NCI-H146 treated with DMSO at 0.1 percent for 48 hours (cell line): ENCODE measurements around the gene PCGF1.

Experiments used
- DNase-seq: peaks from one replicate; lab custom pipeline; 2025; ENCODE audit not compliant: unreplicated experiment; lab: John Stamatoyannopoulos, UW

Gene PCGF1

GRCh38 chr2:74507145-74507925, at the start of gene PCGF1:
Gene PCGF1 (minus strand): TSS chr2:74507695. CDS start chr2:74507668, 27 bp downstream.
- DNase-seq: peak; percentile 96

DNA sequence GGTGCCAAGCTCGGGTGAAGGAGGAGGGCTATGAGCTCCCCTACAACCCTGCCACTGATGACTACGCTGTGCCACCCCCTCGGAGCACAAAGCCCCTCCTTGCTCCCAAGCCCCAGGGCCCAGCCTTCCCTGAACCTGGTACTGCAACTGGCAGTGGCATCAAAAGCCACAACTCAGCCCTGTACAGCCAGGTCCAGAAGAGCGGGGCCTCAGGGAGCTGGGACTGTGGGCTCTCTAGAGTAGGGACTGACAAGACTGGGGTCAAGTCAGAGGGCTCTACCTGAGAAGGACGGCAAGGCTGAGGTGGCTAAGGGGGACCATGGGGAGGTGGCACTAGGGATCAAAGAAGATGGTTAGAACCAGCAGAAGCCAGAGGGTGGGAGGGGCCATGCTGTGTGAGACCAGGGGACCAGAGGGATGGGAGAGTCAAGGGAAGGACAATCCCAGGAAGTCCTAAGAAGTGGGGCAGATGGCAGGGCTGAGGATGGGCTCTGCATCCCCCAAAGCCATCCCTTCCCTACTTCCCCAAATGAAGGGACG, 49.4 kb upstream of the PCGF1 start:
- no peak for DNase-seq

- DNase-seq: no peak
These were observed 48.7 kb upstream of the PCGF1 start for GRCh38 chr2:74556159-74556558.

GRCh38 chr2:74555610-74556103, 48.2 kb upstream of the PCGF1 start:
- no peak for DNase-seq

GRCh38 chr2:74554820-74555531, 47.5 kb upstream of the PCGF1 start:
- no peak for DNase-seq

- DNase-seq: peak; percentile 71
These were observed 46.7 kb upstream of the PCGF1 start, which contains the start of the genes DOK1 and LOXL3 for GRCh38 chr2:74553892-74554819. Gene DOK1 (plus strand): TSS chr2:74554720. CDS start chr2:74554755, 35 bp downstream. Gene LOXL3 (minus strand): TSS chr2:74553942. CDS start chr2:74552634, 1,308 bp downstream.

GRCh38 chr2:74552914-74553811, 45.7 kb upstream of the PCGF1 start:
- no peak for DNase-seq

GRCh38 chr2:74551942-74552913, 44.7 kb upstream of the PCGF1 start:
- no peak for DNase-seq

- DNase-seq: no peak
These were observed 44.0 kb upstream of the PCGF1 start for GRCh38 chr2:74551530-74551929.

- no peak for DNase-seq
These were observed 42.7 kb upstream of the PCGF1 start for GRCh38 chr2:74550231-74550630.

DNA sequence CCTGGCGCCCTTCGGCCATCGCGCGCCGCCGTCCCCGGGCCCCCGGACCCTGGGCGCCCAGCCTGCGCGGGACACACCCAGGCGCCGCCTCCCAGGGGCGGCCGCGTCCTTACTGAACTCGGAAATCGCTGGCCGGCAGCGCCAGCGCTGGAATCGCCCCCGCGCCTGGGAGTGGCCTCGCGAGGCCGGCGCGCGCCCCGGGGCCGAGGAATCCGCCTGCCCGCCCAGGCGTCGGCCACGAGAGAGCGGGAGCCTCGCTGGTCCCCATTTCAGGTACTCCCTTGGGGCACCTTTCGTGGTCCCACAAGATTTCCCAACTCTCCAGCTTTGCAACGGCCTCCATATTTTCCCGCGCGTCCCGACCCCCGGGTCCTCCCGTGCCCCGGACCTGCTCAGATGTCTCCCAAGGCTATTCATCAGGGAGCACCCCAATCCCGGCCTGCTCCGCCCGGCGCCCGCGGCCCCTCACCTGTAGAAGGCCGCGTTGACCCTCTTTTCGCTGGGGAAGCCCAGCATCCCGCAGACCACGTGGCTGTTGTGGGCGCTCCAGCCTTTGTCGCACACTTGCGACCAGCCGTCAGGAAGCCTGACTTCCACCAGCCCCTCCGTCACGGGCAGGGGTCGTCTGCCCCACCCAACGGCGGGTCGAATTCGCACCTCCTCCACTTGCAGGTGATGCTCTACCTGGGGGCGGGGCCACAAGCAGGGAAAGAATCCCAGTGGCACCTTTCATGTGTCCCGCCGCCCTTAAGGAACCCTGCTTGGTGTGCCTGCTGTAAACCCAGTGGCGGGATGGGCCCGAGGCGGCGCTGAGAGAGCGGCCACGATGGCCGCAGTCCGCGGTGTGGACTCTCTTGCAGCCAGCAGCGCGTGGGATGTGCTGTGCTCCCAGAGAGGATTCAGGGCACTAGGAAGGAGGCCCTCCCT, 41.7 kb upstream of the PCGF1 start:
- DNase-seq: peak; percentile 55

DNA sequence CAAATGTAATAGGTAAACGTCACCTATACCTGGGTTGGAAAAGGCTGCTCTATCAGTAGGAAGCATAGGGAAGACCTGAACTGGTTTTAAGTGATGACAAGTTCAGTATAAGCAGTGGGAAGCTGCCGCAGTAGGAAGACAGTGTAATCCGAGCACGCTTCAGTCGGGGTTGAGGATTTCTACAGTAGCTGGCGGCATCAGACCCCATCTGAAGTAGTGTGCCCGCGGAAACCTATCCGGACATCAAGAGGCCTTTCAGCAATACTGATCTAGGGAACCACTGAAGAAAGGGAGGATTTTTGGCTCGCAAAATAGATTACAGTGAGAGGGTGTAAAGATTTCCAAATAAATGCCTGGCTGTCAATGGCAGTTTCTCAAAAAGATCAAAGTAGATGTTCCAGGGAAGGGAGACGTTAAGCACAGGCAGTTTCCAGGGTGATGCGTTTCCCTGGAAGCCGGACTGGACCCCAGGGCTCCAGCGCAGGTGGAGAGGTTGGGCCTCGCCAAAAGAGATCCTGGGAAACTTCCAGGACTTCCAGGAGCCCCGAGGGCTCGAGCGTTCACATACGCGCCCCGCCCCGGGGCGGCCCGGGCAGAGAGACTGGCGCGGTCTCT, 40.9 kb upstream of the PCGF1 start:
- peak; percentile 47 for DNase-seq

DNA sequence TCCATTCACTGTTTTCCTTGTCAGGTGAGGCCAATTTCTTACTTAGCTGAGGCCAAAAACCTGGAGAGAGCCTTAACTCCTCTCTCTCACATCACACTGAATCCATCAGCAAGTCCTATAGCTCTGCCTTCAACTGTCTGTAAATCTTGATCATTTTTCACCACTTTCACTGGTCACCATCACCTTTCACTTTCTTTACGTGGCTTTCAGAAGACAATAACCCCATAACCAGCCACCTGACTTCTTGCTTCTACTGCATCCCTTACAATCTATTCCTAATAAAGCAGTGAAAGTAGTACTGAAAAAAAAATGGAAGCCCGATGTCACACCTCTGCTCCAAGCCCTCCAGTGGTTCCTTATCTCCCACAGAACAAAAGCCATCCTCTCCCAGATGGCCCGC, 38.5 kb upstream of the PCGF1 start:
- DNase-seq: no peak

DNA sequence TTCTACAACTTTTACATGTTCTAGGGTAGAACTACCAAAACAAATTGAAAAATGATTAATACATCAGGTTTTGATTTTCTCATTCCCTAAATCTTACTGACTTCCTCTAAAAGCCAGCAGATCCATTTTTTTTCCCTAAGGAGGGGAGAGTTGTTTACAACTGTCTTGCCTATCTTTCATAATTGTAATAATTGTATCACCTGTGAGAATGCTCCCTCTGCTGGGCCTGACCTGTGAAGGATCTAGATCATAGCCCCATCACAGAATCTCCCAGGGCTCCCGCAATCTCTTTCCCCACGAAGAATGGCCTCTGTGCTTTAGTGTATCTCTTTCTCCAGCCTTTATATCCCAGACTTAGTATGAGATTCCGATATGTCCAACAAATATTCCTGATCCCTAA, 37.1 kb upstream of the PCGF1 start:
- no peak for DNase-seq

DNA sequence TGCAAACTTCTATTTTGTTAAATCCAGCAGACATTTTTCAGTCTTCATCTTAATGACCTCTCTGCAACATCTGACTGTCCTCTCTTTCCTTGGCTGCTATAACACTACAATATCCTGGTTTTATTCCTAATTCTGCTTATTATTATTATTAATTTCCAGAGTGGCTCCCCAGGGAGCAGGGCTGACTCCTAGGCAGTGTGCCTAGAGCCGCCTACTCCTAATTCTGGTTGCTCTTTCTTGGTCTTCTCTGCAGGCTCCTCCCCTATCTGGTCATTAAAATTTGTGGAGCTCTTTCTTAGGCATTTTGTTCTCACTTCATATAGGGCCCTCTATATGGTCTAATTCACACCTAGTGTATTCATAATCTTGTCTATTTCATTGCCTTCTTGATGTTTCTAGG, 35.5 kb upstream of the PCGF1 start:
- DNase-seq: no peak

DNA sequence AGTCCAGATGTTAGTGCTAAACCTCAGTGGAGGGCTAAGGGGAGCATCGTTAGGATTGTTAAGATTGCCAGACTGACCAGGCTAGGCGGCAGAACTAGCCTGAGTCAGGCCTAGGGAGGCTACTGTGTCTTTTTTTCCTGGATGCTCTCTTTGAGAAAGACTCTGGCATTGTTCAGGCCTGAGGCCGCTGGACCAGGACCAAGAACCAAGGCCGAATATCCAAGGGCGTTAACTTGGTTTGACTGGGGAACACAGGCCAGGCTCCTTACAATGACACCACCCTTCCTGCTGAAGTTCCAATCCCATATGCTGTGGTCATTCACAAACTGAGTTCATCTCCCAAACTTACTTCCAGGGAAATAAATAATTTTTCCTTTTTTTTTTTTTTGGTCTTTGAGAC, 32.8 kb upstream of the PCGF1 start:
- no peak for DNase-seq

DNA sequence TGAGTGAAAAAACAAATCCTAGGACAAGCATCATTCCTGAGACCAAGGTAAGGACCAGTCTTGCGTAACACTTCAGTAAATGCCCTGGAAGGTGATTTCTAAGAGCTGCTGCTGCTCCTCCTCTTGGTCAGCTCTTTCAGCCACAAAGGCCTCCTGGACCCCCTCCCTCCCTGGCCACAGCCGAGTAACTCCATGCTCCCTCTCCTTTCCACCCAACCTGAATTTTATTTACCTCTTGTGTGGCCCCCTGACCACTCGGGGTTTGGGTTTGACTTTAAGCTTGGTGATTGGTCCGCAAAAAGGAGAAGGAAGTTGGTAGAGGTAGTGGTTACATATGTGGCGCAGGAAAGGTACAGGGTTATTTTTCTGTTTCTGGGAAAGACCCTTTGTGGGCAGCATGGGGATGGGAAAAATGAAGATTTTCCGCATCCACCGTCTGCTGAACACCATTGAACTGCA, 31.4 kb upstream of the PCGF1 start:
- DNase-seq: no peak
